ENCODE measurements around the gene C12orf76. TPM values are rescaled to one million over a fixed set of nuclear protein-coding genes. Genes with fewer than 3 reads are reported as not detected.
A peak's percentile ranks its signal among the peaks of the same experiment; 100 is the strongest.

Gene C12orf76
- total and polyA plus RNA-seq, 9 of the 15 experiments (the other 6 are each of a cell fraction or from before 2014, with no cell fraction given), result 6.3 to 38.6 (median 12.3) TPM

DNA sequence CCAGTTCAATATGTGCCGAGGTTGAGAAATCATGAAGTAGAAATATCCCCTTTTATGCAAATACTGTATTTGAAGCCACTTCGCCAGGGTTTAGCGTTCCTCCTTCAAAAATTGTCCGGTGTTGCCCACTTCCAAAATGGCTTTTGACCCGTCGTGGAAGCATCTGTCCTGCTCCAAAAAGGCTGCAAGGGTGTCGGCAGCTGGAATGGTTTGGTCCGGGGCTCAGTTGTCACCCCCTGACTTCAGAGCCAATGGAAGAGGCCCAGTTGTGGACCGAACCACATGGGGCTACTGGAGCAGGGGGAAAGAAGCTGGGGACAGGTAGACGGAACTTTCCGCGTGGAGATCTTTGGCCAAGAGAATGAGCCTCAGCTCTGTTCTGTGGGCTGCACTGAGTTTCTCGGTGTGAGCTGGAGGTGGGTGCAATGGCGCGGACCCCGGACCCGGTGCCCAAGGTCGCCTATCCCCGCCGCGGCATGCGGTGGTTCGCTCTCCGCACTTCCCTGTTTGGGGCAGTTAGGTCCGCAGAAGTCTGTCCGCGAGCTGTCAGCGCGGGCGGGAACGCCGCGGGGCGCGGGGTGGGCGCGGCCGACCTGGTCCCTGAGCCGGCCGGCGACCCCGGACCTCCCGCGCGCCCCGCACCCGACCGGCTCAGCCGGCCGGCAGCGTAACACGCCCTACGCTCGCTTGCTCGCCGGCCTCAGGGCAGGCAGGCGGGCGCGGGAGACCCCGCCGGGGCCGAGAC is 49.2 kb downstream of the C12orf76 start, which contains the start of gene ANKRD13A (continued):
- TF ChIP-seq DNMT1 (IDR thresholded peaks at IDR 0.05) (no peak), ZNF766 (CRISPR knock-in tag; conservative IDR thresholded peaks at IDR 0.05) (no peak; the same call in 1 of the 2 replicates), COPS2 (conservative IDR thresholded peaks at IDR 0.05) (no peak), SPI1 (IDR thresholded peaks at IDR 0.05; ENCODE audit: borderline replicate concordance, low read depth, low read length) (peak; percentile 98), HDAC6 (IDR thresholded peaks at IDR 0.05; ENCODE audit: low read depth, low read length) (no peak), HDAC1 (IDR thresholded peaks at IDR 0.05) (0 out of 4 replicates have a peak, but pooled peaks of 1 of the 2 experiments have one; percentile 23), ZNF165 (CRISPR knock-in tag; IDR thresholded peaks at IDR 0.05; ENCODE audit: borderline replicate concordance) (no peak), RBFOX2 (IDR thresholded peaks at IDR 0.05; ENCODE audit: low read depth, low read length) (peak; percentile 95), MYNN (IDR thresholded peaks at IDR 0.05) (peak; percentile 37; the same call in 1 of the 2 replicates), MYNN (CRISPR knock-in tag; IDR thresholded peaks at IDR 0.05) (no peak), ZNF75A (CRISPR knock-in tag; IDR thresholded peaks at IDR 0.05) (no peak), POU5F1 (IDR thresholded peaks at IDR 0.05; ENCODE audit: borderline replicate concordance, low read depth, low read length, partially characterized antibody) (no peak), ZNF444 (CRISPR knock-in tag; IDR thresholded peaks at IDR 0.05) (no peak), JUNB (CRISPR knock-in tag; conservative IDR thresholded peaks at IDR 0.05) (no peak), CBX3 (IDR thresholded peaks at IDR 0.05; ENCODE audit: borderline replicate concordance in 1 of 2, low read length in 2 of 2) (peak in 1 of 2 experiments; percentile 93; a peak in 2 of 3 replicates), STAG1 (CRISPR knock-in tag; IDR thresholded peaks at IDR 0.05; ENCODE audit: borderline replicate concordance) (no peak), ZEB2 (IDR thresholded peaks at IDR 0.05) (no peak), CBX2 (IDR thresholded peaks at IDR 0.05; ENCODE audit: insufficient read depth, low read length, poor library complexity, severe bottlenecking) (no peak), CREM (IDR thresholded peaks at IDR 0.05; ENCODE audit: low read depth) (peak; percentile 77), ZNF121 (CRISPR knock-in tag; conservative IDR thresholded peaks at IDR 0.05) (no peak)
- TF ChIP-seq, protein P1, sequence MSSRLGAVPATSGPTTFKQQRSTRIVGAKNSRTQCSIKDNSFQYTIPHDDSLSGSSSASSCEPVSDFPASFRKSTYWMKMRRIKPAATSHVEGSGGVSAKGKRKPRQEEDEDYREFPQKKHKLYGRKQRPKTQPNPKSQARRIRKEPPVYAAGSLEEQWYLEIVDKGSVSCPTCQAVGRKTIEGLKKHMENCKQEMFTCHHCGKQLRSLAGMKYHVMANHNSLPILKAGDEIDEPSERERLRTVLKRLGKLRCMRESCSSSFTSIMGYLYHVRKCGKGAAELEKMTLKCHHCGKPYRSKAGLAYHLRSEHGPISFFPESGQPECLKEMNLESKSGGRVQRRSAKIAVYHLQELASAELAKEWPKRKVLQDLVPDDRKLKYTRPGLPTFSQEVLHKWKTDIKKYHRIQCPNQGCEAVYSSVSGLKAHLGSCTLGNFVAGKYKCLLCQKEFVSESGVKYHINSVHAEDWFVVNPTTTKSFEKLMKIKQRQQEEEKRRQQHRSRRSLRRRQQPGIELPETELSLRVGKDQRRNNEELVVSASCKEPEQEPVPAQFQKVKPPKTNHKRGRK (tag; IDR thresholded peaks at IDR 0.05), result no peak
- TF ChIP-seq, protein P2, sequence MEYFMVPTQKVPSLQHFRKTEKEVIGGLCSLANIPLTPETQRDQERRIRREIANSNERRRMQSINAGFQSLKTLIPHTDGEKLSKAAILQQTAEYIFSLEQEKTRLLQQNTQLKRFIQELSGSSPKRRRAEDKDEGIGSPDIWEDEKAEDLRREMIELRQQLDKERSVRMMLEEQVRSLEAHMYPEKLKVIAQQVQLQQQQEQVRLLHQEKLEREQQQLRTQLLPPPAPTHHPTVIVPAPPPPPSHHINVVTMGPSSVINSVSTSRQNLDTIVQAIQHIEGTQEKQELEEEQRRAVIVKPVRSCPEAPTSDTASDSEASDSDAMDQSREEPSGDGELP (CRISPR knock-in tag; IDR thresholded peaks at IDR 0.05; ENCODE audit: borderline replicate concordance), result peak; percentile 89
- TF ChIP-seq, protein P3, sequence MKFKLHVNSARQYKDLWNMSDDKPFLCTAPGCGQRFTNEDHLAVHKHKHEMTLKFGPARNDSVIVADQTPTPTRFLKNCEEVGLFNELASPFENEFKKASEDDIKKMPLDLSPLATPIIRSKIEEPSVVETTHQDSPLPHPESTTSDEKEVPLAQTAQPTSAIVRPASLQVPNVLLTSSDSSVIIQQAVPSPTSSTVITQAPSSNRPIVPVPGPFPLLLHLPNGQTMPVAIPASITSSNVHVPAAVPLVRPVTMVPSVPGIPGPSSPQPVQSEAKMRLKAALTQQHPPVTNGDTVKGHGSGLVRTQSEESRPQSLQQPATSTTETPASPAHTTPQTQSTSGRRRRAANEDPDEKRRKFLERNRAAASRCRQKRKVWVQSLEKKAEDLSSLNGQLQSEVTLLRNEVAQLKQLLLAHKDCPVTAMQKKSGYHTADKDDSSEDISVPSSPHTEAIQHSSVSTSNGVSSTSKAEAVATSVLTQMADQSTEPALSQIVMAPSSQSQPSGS (CRISPR knock-in tag; IDR thresholded peaks at IDR 0.05), result no peak
- TF ChIP-seq, protein P4, sequence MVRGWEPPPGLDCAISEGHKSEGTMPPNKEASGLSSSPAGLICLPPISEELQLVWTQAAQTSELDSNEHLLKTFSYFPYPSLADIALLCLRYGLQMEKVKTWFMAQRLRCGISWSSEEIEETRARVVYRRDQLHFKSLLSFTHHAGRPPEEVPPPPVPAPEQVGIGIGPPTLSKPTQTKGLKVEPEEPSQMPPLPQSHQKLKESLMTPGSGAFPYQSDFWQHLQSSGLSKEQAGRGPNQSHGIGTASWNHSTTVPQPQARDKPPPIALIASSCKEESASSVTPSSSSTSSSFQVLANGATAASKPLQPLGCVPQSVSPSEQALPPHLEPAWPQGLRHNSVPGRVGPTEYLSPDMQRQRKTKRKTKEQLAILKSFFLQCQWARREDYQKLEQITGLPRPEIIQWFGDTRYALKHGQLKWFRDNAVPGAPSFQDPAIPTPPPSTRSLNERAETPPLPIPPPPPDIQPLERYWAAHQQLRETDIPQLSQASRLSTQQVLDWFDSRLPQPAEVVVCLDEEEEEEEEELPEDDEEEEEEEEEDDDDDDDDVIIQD (CRISPR knock-in tag; IDR thresholded peaks at IDR 0.05), result no peak

Data from K562 (cell line).